Measurements from ENCODE around the gene PRUNE2.

PRUNE2 gene

DNA sequence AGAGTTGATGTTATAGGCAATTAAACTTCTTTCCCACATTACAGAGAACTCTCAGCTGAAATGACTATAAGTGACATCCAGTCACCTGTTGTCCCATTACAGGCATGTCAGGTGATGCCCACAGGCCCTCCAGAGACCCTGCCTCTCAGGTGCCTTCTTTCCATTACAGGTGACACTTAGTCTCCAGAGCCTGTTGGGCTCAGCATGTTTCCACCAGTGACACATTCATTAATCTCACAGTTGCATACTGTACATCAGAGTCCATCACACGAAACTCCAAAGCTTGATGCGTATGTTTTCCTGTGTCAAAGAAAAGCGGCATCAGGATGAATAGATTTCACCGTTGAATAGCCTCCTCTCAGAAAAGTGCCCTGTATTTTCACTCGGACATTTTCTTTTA lies 14.6 kb downstream of the PRUNE2 start:
- Histone ChIP-seq H3K9me3 (ENCODE audit: control insufficient read depth in 2 of 2, low read length in 2 of 2) (no peaks in the 10 kb centered on the region), H3K4me3 (ENCODE audit: low read length in 2 of 2) (no peak overlapping the region), H3K4me1 (ENCODE audit: control insufficient read depth in 2 of 2, insufficient read depth in 2 of 2, low read length in 2 of 2) (peaks cover 0 to 8% of the 10 kb centered on the region in 2 donors), H3K36me3 (ENCODE audit: control insufficient read depth in 2 of 2, insufficient read depth in 2 of 2, low read length in 2 of 2) (no peaks in the 10 kb centered on the region), H3K27me3 (ENCODE audit: control insufficient read depth in 2 of 2, insufficient read depth in 2 of 2, low read length in 2 of 2) (no peaks in the 10 kb centered on the region), H3K9ac (ENCODE audit: low read depth in 1 of 2, low read length in 2 of 2) (no peak overlapping the region), H3K27ac (ENCODE audit: low read depth in 2 of 2, low read length in 2 of 2) (no peak overlapping the region)

GRCh38 chr9:76887951-76888350 lies 18.0 kb downstream of the PRUNE2 start:
- peak overlapping the region in 1 of 2 donors; percentile 47 for H3K4me3 ChIP-seq (ENCODE audit: low read length in 2 of 2)
- H3K9ac ChIP-seq (ENCODE audit: low read depth in 1 of 2, low read length in 2 of 2): no peak overlapping the region
- no peaks in the 10 kb centered on the region for H3K27me3 ChIP-seq (ENCODE audit: control insufficient read depth in 2 of 2, insufficient read depth in 2 of 2, low read length in 2 of 2)
- H3K4me1 ChIP-seq (ENCODE audit: control insufficient read depth in 2 of 2, insufficient read depth in 2 of 2, low read length in 2 of 2): peaks cover 0 to 7% of the 10 kb centered on the region in 2 donors
- no peaks in the 10 kb centered on the region for H3K36me3 ChIP-seq (ENCODE audit: control insufficient read depth in 2 of 2, insufficient read depth in 2 of 2, low read length in 2 of 2)
- H3K27ac ChIP-seq (ENCODE audit: low read depth in 2 of 2, low read length in 2 of 2): peak overlapping the region; percentile 34 to 57
- no peaks in the 10 kb centered on the region for H3K9me3 ChIP-seq (ENCODE audit: control insufficient read depth in 2 of 2, low read length in 2 of 2)

- H3K9ac ChIP-seq (ENCODE audit: low read depth in 1 of 2, low read length in 2 of 2): peak overlapping the region in 1 of 2 donors; percentile 18
- H3K36me3 ChIP-seq (ENCODE audit: control insufficient read depth in 2 of 2, insufficient read depth in 2 of 2, low read length in 2 of 2): no peaks in the 10 kb centered on the region
- no peaks in the 10 kb centered on the region for H3K9me3 ChIP-seq (ENCODE audit: control insufficient read depth in 2 of 2, low read length in 2 of 2)
- no peaks in the 10 kb centered on the region for H3K27me3 ChIP-seq (ENCODE audit: control insufficient read depth in 2 of 2, insufficient read depth in 2 of 2, low read length in 2 of 2)
- H3K27ac ChIP-seq (ENCODE audit: low read depth in 2 of 2, low read length in 2 of 2): peak overlapping the region; percentile 34 to 57
- H3K4me1 ChIP-seq (ENCODE audit: control insufficient read depth in 2 of 2, insufficient read depth in 2 of 2, low read length in 2 of 2): peaks cover 0 to 7% of the 10 kb centered on the region in 2 donors
- H3K4me3 ChIP-seq (ENCODE audit: low read length in 2 of 2): peak overlapping the region; percentile 47 to 57
Observed at GRCh38 chr9:76887003-76887821, 18.7 kb downstream of the PRUNE2 start.

DNA sequence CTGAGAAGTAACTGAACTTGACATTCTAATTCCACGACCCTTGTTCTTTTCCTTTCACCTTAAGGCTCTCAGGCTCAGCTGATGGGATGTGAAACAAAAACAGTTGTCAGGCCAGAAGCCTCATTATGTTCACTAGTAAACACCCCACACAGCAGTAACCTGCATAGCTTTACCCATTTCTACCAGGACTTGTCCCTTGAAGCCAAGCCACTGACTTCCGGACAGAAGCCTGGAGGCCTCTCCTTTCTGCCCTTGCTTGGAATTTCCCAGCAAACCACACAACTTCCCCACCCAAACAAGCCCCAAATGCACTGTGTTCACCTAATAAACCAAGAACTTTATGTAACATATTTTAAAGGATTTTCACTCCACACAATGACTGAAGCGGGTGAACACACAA lies 19.6 kb downstream of the PRUNE2 start:
- no peaks in the 10 kb centered on the region for H3K27me3 ChIP-seq (ENCODE audit: control insufficient read depth in 2 of 2, insufficient read depth in 2 of 2, low read length in 2 of 2)
- H3K36me3 ChIP-seq (ENCODE audit: control insufficient read depth in 2 of 2, insufficient read depth in 2 of 2, low read length in 2 of 2): no peaks in the 10 kb centered on the region
- H3K27ac ChIP-seq (ENCODE audit: low read depth in 2 of 2, low read length in 2 of 2): no peak overlapping the region
- H3K9ac ChIP-seq (ENCODE audit: low read depth in 1 of 2, low read length in 2 of 2): no peak overlapping the region
- no peaks in the 10 kb centered on the region for H3K9me3 ChIP-seq (ENCODE audit: control insufficient read depth in 2 of 2, low read length in 2 of 2)
- H3K4me1 ChIP-seq (ENCODE audit: control insufficient read depth in 2 of 2, insufficient read depth in 2 of 2, low read length in 2 of 2): peaks cover 0 to 7% of the 10 kb centered on the region in 2 donors
- H3K4me3 ChIP-seq (ENCODE audit: low read length in 2 of 2): no peak overlapping the region

DNA sequence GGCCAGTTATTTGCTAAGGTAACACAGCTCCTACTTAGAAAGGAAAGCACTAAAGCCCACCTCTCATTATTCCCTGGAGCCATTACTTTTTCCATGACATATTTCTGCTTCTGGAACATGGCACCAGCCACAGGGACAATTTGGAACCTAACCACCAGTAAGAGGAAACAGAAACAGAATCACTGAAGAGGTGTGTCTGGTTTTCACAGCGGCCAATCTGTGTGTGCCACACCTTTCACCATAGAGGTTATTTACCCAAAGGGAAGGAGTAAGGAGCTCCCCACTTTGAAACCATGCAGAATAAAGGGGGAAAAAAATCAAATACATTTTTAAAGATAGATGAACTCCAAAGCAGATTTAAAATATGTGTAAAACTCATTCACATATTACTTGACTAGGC lies 21.1 kb downstream of the PRUNE2 start:
- H3K9ac ChIP-seq (ENCODE audit: low read depth in 1 of 2, low read length in 2 of 2): no peak overlapping the region
- H3K36me3 ChIP-seq (ENCODE audit: control insufficient read depth in 2 of 2, insufficient read depth in 2 of 2, low read length in 2 of 2): no peaks in the 10 kb centered on the region
- H3K4me1 ChIP-seq (ENCODE audit: control insufficient read depth in 2 of 2, insufficient read depth in 2 of 2, low read length in 2 of 2): peaks cover 0 to 7% of the 10 kb centered on the region in 2 donors
- H3K4me3 ChIP-seq (ENCODE audit: low read length in 2 of 2): no peak overlapping the region
- no peaks in the 10 kb centered on the region for H3K27me3 ChIP-seq (ENCODE audit: control insufficient read depth in 2 of 2, insufficient read depth in 2 of 2, low read length in 2 of 2)
- no peaks in the 10 kb centered on the region for H3K9me3 ChIP-seq (ENCODE audit: control insufficient read depth in 2 of 2, low read length in 2 of 2)
- H3K27ac ChIP-seq (ENCODE audit: low read depth in 2 of 2, low read length in 2 of 2): no peak overlapping the region

DNA sequence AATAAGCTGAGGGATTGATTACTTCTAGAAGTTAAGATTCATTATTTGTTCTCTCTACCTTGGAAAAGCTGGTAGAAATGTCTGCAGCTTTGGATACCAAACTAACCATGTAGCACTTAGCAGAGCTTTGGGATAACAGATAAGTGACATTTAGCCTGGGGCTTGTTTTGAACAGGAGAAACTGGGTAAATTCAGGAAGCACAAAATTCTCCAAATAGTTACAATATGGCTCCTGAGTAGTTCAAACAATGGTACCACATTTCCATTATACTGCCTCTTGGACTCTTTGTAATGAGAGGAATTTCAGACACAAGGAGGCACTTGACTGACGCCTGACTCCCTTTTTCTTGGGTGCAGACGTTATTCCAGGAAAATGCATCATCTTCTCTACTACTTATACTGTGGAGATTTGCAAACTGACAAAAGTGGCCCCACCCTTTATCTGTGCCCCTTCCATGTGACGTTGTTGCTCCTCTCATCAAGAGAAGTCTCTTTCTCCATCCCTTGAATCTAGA lies 22.5 kb downstream of the PRUNE2 start:
- Histone ChIP-seq H3K4me3 (ENCODE audit: low read length in 2 of 2) (no peak overlapping the region), H3K27me3 (ENCODE audit: control insufficient read depth in 2 of 2, insufficient read depth in 2 of 2, low read length in 2 of 2) (no peaks in the 10 kb centered on the region), H3K27ac (ENCODE audit: low read depth in 2 of 2, low read length in 2 of 2) (no peak overlapping the region), H3K4me1 (ENCODE audit: control insufficient read depth in 2 of 2, insufficient read depth in 2 of 2, low read length in 2 of 2) (peaks cover 0 to 7% of the 10 kb centered on the region in 2 donors), H3K9ac (ENCODE audit: low read depth in 1 of 2, low read length in 2 of 2) (no peak overlapping the region), H3K36me3 (ENCODE audit: control insufficient read depth in 2 of 2, insufficient read depth in 2 of 2, low read length in 2 of 2) (no peaks in the 10 kb centered on the region), H3K9me3 (ENCODE audit: control insufficient read depth in 2 of 2, low read length in 2 of 2) (no peaks in the 10 kb centered on the region)

DNA sequence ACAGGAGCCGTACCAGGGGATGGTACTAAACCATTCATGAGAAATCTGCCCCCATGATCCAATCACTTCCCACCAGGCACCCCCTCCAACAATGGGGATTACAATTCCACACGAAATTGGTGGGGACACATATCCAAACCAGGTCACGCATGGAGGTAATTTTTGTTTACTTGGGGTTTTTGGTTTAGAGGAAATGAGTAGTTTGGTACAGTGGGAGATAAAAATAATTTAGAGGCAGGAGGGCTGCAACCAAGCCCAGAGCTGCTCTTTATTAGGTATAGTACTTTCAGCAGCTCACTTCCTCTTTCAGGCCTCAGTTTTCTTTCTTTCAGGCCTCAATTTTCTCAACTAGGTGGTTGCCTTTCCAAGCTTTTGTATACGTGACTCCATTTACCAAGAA lies 23.2 kb downstream of the PRUNE2 start:
- Histone ChIP-seq H3K9ac (ENCODE audit: low read depth in 1 of 2, low read length in 2 of 2) (no peak overlapping the region), H3K4me1 (ENCODE audit: control insufficient read depth in 2 of 2, insufficient read depth in 2 of 2, low read length in 2 of 2) (peaks cover 0 to 4% of the 10 kb centered on the region in 2 donors), H3K9me3 (ENCODE audit: control insufficient read depth in 2 of 2, low read length in 2 of 2) (no peaks in the 10 kb centered on the region), H3K36me3 (ENCODE audit: control insufficient read depth in 2 of 2, insufficient read depth in 2 of 2, low read length in 2 of 2) (no peaks in the 10 kb centered on the region), H3K4me3 (ENCODE audit: low read length in 2 of 2) (no peak overlapping the region), H3K27me3 (ENCODE audit: control insufficient read depth in 2 of 2, insufficient read depth in 2 of 2, low read length in 2 of 2) (no peaks in the 10 kb centered on the region), H3K27ac (ENCODE audit: low read depth in 2 of 2, low read length in 2 of 2) (no peak overlapping the region)

- H3K36me3 ChIP-seq (ENCODE audit: control insufficient read depth in 2 of 2, insufficient read depth in 2 of 2, low read length in 2 of 2): no peaks in the 10 kb centered on the region
- no peaks in the 10 kb centered on the region for H3K4me1 ChIP-seq (ENCODE audit: control insufficient read depth in 2 of 2, insufficient read depth in 2 of 2, low read length in 2 of 2)
- H3K27me3 ChIP-seq (ENCODE audit: control insufficient read depth in 2 of 2, insufficient read depth in 2 of 2, low read length in 2 of 2): no peaks in the 10 kb centered on the region
- no peak overlapping the region for H3K4me3 ChIP-seq (ENCODE audit: low read length in 2 of 2)
- H3K27ac ChIP-seq (ENCODE audit: low read depth in 2 of 2, low read length in 2 of 2): no peak overlapping the region
- no peak overlapping the region for H3K9ac ChIP-seq (ENCODE audit: low read depth in 1 of 2, low read length in 2 of 2)
- H3K9me3 ChIP-seq (ENCODE audit: control insufficient read depth in 2 of 2, low read length in 2 of 2): no peaks in the 10 kb centered on the region
Observed at GRCh38 chr9:76880210-76880609, 25.7 kb downstream of the PRUNE2 start.

DNA sequence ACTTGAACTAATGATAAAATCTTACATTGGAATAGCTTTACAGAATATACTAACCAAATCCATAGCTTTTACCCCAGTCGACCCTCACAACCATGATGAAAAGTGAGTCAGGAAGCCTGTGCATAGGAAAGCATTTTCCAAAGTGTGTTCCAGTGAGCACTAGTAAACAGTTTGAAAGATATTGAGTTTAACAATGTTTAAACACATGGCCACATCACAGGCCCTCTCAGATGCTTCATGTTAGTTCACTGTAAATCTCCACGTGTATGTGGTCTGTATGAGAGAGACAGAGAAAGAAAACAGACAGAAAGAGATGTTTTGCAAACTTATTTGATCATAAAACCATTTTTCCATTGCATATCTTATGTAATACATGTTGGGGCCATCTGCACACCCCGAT lies 27.0 kb downstream of the PRUNE2 start:
- Histone ChIP-seq H3K27me3 (ENCODE audit: control insufficient read depth in 2 of 2, insufficient read depth in 2 of 2, low read length in 2 of 2) (no peaks in the 10 kb centered on the region), H3K4me1 (ENCODE audit: control insufficient read depth in 2 of 2, insufficient read depth in 2 of 2, low read length in 2 of 2) (no peaks in the 10 kb centered on the region), H3K36me3 (ENCODE audit: control insufficient read depth in 2 of 2, insufficient read depth in 2 of 2, low read length in 2 of 2) (no peaks in the 10 kb centered on the region), H3K4me3 (ENCODE audit: low read length in 2 of 2) (no peak overlapping the region), H3K9me3 (ENCODE audit: control insufficient read depth in 2 of 2, low read length in 2 of 2) (no peaks in the 10 kb centered on the region), H3K9ac (ENCODE audit: low read depth in 1 of 2, low read length in 2 of 2) (no peak overlapping the region), H3K27ac (ENCODE audit: low read depth in 2 of 2, low read length in 2 of 2) (no peak overlapping the region)

DNA sequence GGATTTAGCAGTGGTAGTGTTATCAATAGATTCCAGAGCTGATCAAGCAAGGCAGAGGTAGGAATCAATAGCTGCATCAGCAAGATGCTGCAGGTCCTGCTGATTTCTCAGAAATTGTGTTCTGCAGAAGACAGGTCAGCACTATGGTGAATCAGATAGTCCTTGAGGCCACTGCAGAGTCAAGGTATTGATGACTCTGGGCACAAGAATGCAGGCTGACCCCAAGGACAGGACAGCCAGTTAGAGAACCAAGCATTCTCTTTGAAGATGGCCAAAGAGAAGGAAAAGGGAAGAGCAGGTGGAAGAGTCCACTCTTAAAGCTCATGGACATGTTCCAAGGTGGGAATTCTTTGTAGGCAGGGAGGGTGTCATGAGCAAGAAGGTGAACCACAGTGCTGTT lies 28.0 kb downstream of the PRUNE2 start:
- H3K4me3 ChIP-seq (ENCODE audit: low read length in 2 of 2): no peak overlapping the region
- H3K27me3 ChIP-seq (ENCODE audit: control insufficient read depth in 2 of 2, insufficient read depth in 2 of 2, low read length in 2 of 2): no peaks in the 10 kb centered on the region
- no peaks in the 10 kb centered on the region for H3K9me3 ChIP-seq (ENCODE audit: control insufficient read depth in 2 of 2, low read length in 2 of 2)
- H3K27ac ChIP-seq (ENCODE audit: low read depth in 2 of 2, low read length in 2 of 2): no peak overlapping the region
- no peaks in the 10 kb centered on the region for H3K36me3 ChIP-seq (ENCODE audit: control insufficient read depth in 2 of 2, insufficient read depth in 2 of 2, low read length in 2 of 2)
- no peak overlapping the region for H3K9ac ChIP-seq (ENCODE audit: low read depth in 1 of 2, low read length in 2 of 2)
- no peaks in the 10 kb centered on the region for H3K4me1 ChIP-seq (ENCODE audit: control insufficient read depth in 2 of 2, insufficient read depth in 2 of 2, low read length in 2 of 2)
